Neutrophil (primary cell): ENCODE results near the gene LTBP1.
"Not testable (repeated sequence)": the region's sequence is repeated elsewhere in the genome, so short reads cannot be mapped to it uniquely, and the experiment has no call there.

ENCODE experiments used
- H3K27ac ChIP-seq: fragments of 200-600 bp; sonication (generic); 2 replicates; pipeline ENCODE4 v1.5.1; 2016; ENCODE audit warnings: mild to moderate bottlenecking, moderate library complexity
- H3K27me3 ChIP-seq: fragments of 200-600 bp; sonication (generic); 2 replicates; pipeline ENCODE4 v1.6.0; 2016; ENCODE audit warnings: mild to moderate bottlenecking
- H3K36me3 ChIP-seq: fragments of 200-600 bp; sonication (generic); 2 replicates; pipeline ENCODE4 v1.5.1; 2017
- H3K4me1 ChIP-seq, 2 experiments: fragments of 200-600 bp in 1 of 2; sonication (generic) in 1 of 2; 1 replicate in 1 of 2; 2 replicates in 1 of 2; pipeline versions ENCODE4 v1.5.1 to v1.6.1; 2013 to 2016; ENCODE audit warnings: low read depth in 1 of 2, low read length in 1 of 2, mild to moderate bottlenecking in 1 of 2, moderate library complexity in 1 of 2; ENCODE audit not compliant: control insufficient read depth in 1 of 2, insufficient read depth in 1 of 2
- H3K4me3 ChIP-seq, 2 experiments: fragments of 200-600 bp in 1 of 2; sonication (generic) in 1 of 2; 1 replicate in 1 of 2; 2 replicates in 1 of 2; pipeline ENCODE4 v1.5.1; 2013 to 2016; ENCODE audit warnings: low read depth in 1 of 2, low read length in 1 of 2, mild to moderate bottlenecking in 1 of 2, moderate library complexity in 1 of 2
- H3K9me3 ChIP-seq: fragments of 200-600 bp; sonication (generic); 2 replicates; pipeline ENCODE4 v1.5.1; 2016
- TF ChIP-seq, protein P1 (sequence below): fragments of 200-600 bp; sonication (generic); IDR thresholded peaks from 2 replicates; pipeline ENCODE4 v1.5.1; 2016; ENCODE audit warnings: antibody characterized with exemption

LTBP1 gene

DNA sequence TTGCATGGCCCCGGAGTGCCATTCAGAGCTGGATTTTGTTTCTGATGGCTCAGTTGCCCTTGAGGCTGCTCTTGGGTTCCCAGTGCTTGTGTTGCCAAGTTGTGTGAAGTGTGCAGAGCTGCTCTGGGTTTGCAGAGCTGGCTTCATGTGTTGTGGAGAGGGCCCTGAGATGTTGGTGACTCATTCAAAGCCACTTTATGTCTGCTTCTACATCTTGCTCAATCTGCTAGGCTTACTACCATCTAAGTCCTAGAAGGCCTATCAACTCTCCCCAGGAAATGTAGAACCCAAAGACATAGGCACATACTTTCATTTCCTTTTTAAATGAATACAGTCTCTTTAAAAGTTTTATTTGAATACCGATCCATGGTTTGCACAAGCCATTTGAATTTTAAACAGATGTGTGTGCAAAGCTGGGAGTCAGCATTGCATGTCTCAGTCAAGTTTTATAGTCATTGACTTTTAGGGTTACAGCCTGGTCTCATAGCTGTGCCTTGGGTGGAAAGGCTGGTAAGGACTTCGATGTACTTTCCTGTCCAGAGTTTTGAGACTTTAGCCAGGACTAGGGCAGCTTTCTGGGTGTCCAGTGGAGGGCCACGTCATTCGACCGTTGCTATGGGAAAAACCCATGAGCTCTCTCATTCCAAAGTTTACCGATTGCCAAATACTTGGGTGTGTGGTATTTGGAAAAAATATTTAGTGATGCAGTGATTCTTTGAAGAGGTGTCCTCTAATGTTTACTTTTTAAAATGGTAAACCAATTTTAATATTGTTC lies 105.0 kb downstream of the LTBP1 start:
- H3K9me3 ChIP-seq, result no peaks in the 10 kb centered on the region
- H3K36me3 ChIP-seq, result no peaks in the 10 kb centered on the region
- TF ChIP-seq, protein P1, sequence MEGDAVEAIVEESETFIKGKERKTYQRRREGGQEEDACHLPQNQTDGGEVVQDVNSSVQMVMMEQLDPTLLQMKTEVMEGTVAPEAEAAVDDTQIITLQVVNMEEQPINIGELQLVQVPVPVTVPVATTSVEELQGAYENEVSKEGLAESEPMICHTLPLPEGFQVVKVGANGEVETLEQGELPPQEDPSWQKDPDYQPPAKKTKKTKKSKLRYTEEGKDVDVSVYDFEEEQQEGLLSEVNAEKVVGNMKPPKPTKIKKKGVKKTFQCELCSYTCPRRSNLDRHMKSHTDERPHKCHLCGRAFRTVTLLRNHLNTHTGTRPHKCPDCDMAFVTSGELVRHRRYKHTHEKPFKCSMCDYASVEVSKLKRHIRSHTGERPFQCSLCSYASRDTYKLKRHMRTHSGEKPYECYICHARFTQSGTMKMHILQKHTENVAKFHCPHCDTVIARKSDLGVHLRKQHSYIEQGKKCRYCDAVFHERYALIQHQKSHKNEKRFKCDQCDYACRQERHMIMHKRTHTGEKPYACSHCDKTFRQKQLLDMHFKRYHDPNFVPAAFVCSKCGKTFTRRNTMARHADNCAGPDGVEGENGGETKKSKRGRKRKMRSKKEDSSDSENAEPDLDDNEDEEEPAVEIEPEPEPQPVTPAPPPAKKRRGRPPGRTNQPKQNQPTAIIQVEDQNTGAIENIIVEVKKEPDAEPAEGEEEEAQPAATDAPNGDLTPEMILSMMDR, result no peak
- H3K4me1 ChIP-seq, result no peaks in the 10 kb centered on the region
- H3K27ac ChIP-seq, result no peak overlapping the region
- no peaks in the 10 kb centered on the region for H3K27me3 ChIP-seq
- H3K4me3 ChIP-seq, result no peak overlapping the region

DNA sequence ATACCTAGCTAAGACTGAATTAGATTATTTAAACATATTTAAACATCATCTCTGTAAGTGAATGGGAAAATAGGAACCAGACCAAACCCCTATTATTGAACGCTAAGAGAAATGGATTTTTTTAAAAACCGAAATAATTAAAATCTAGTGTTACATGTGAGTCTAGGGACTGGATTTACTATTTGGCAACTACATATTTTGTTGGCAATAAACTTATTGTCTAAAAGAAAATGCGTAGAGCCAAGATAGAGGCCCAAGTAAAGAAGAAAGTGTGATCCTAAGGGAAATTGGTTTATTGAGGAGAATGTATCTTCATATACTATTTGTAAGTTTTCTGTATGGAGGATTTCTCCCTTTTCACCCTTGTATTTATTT lies 105.6 kb downstream of the LTBP1 start:
- Histone ChIP-seq H3K27me3 (no peaks in the 10 kb centered on the region), H3K9me3 (no peaks in the 10 kb centered on the region), H3K4me1 (no peaks in the 10 kb centered on the region), H3K4me3 (no peak overlapping the region), H3K27ac (no peak overlapping the region), H3K36me3 (no peaks in the 10 kb centered on the region)
- TF ChIP-seq, protein P1, result no peak

DNA sequence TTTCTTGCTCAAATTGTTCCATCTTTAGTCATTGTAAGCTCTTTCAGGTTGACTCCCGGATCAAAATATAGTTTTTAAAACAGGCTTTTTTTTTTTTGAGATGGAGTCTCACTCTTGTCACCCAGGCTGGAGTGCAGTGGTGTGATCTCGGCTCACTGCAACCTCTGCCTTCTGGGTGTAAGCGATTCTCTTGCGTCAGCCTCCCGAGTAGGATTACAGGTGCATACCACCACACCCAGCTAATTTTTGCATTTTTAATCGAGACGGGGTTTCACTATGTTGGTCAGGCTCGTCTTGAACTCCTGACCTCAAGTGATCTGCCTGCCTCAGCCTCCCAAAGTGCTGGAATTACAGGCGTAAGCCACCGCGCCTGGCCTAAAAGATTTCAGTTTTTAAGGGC lies 106.0 kb downstream of the LTBP1 start:
- not testable (repeated sequence) for H3K27ac ChIP-seq, H3K9me3 ChIP-seq, H3K4me3 ChIP-seq, H3K27me3 ChIP-seq, H3K4me1 ChIP-seq, H3K36me3 ChIP-seq

DNA sequence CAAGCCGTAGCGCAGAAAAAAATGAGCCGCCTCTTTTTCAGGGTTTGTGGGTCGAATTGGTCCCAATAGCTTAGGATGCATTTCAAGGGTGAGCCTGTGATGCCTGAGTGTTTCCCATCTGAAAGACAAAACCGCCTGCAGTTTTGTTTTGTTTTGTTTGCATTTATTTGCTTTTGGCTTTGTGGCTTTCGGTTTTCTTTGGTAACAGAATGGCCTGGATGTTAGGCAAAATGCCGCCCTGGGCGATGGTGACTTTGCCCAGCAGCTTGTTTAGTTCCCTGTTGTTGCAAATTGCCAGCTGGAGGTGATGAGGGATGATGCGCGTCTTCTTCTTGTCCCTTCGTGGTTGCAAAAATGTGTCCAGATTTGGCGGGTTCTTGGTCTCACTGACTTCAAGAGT lies 109.4 kb downstream of the LTBP1 start:
- Histone ChIP-seq H3K9me3 (no peaks in the 10 kb centered on the region), H3K36me3 (no peaks in the 10 kb centered on the region), H3K27ac (no peak overlapping the region), H3K27me3 (no peaks in the 10 kb centered on the region), H3K4me1 (no peaks in the 10 kb centered on the region), H3K4me3 (no peak overlapping the region)
- TF ChIP-seq, protein P1, result no peak

DNA sequence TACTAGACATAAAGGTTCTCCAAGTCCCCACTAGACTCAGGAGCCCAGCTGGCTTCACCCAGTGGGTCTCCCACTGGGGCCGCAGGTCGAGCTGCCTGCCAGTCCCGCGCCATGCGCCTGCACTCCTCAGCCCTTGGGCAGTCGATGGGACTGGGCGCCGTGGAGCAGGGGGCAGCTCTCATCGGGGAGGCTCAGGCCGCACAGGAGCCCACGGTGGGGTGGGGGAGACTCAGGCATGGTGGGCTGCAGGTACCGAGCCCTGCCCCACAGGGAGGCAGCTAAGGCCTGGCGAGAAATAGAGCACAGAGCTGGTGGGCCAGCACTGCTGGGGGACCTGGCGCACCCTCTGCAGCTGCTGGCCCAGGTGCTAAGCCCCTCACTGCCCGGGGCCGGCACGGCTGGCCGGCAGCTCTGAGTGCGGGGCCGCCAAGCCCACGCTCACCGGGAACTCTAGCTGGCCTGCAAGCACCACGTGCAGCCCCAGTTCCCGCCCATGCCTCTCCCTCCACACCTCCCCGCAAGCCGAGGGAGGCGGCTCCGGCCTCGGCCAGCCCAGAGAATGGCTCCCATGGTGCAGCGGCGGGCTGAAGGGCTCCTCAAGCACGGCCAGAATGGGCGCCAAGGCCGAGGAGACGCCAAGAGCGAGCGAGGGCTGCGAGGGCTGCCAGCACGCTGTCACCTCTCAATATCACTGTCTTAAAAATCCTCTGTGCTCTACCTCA lies 110.7 kb downstream of the LTBP1 start:
- not testable (repeated sequence) for H3K4me3 ChIP-seq, H3K27me3 ChIP-seq, H3K36me3 ChIP-seq, H3K27ac ChIP-seq, H3K9me3 ChIP-seq, H3K4me1 ChIP-seq

DNA sequence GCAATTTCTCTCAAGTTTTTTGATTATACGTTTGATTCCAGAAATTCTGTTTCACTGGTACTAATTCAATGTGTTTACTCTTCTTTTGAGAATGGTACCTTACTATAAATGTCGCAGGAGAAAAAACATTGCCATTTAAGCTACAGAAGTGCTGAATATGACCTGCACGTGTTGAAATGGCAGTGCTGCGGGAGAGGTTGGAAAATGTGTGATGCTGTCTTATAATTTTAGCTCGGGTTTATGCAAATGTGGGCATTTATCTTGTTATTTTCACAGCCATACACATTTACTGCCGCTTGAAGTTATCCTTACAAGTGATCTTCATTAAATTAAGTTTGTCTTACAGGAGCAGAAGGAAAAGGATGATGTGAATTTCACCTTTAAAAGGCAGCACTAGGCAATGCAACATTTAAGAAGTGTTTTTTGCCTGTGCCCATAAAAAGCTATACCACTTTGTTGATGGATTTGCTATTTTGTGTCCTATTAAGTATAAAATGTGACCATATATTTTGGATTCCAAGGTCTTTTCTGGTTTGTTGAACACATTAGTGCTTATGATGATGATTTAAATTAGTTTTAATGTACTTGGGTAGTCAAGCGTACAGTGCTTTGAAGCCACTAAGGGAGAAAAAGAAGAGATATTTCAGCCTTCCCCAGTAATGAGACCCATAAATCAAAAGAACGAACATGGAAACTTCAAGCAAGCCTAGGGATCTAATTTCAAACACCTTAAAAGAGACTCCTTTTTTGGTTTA lies 112.1 kb downstream of the LTBP1 start:
- H3K9me3 ChIP-seq, result no peaks in the 10 kb centered on the region
- no peak overlapping the region for H3K27ac ChIP-seq
- no peaks in the 10 kb centered on the region for H3K27me3 ChIP-seq
- TF ChIP-seq, protein P1, result no peak
- no peaks in the 10 kb centered on the region for H3K36me3 ChIP-seq
- H3K4me3 ChIP-seq, result no peak overlapping the region
- H3K4me1 ChIP-seq, result no peaks in the 10 kb centered on the region
